ENCODE measurements around the gene OR1J1.

- TF ChIP-seq, protein P1, sequence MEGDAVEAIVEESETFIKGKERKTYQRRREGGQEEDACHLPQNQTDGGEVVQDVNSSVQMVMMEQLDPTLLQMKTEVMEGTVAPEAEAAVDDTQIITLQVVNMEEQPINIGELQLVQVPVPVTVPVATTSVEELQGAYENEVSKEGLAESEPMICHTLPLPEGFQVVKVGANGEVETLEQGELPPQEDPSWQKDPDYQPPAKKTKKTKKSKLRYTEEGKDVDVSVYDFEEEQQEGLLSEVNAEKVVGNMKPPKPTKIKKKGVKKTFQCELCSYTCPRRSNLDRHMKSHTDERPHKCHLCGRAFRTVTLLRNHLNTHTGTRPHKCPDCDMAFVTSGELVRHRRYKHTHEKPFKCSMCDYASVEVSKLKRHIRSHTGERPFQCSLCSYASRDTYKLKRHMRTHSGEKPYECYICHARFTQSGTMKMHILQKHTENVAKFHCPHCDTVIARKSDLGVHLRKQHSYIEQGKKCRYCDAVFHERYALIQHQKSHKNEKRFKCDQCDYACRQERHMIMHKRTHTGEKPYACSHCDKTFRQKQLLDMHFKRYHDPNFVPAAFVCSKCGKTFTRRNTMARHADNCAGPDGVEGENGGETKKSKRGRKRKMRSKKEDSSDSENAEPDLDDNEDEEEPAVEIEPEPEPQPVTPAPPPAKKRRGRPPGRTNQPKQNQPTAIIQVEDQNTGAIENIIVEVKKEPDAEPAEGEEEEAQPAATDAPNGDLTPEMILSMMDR (IDR thresholded peaks at IDR 0.05; ENCODE audit: low read length): no peak
- TF ChIP-seq EZH2phosphoT487 (IDR thresholded peaks at IDR 0.05; ENCODE audit: low read length) (no peak), EZH2 (optimal IDR thresholded peaks at IDR 0.05; ENCODE audit: low read depth, low read length) (no peak)
Measured at GRCh38 chr9:122474561-122474960, 3.2 kb downstream of the OR1J1 start.
